Upper lobe of left lung (tissue), 6 donors: ENCODE data around the gene TRAPPC6A. TPM values are rescaled to one million over a fixed set of nuclear protein-coding genes. Genes with fewer than 3 reads are reported as not detected.
A peak's percentile ranks its signal among the peaks of the same experiment; 100 is the strongest.

Source experiments
- ATAC-seq, 2 donors: fragments of 200-7000 bp; cut with Tn5 transposase; one replicate each; pipeline ENCODE4 v1.9.1; 2022; ENCODE audit warnings: mild to moderate bottlenecking in 2 of 2, moderate library complexity in 2 of 2; ENCODE audit not compliant: low FRiP score in 2 of 2
- DNase-seq, 2 donors: peaks; one replicate each; pipeline ENCODE4 v3.0.0-alpha.2; 2019 to 2020
- H3K27ac ChIP-seq, 4 donors: fragments of 200-600 bp; sonication (generic); one replicate each; pipeline ENCODE4 v1.5.1; 2016 to 2019
- H3K27me3 ChIP-seq, 4 donors: fragments of 200-600 bp; sonication (generic); one replicate each; pipeline ENCODE4 v1.5.1; 2017 to 2019
- H3K36me3 ChIP-seq, 4 donors: fragments of 200-600 bp; sonication (generic); one replicate each; pipeline ENCODE4 v1.5.1; 2016 to 2019
- H3K4me1 ChIP-seq, 4 donors: fragments of 200-600 bp; sonication (generic); one replicate each; pipeline ENCODE4 v1.5.1; 2018 to 2019
- H3K4me3 ChIP-seq, 4 donors: fragments of 200-600 bp; sonication (generic); one replicate each; pipeline ENCODE4 v1.5.1; 2017 to 2019; ENCODE audit warnings: mild to moderate bottlenecking in 2 of 4, moderate library complexity in 1 of 4
- H3K9me3 ChIP-seq, 4 donors: fragments of 200-600 bp; sonication (generic); one replicate each; pipeline ENCODE4 v1.5.1; 2018 to 2019
- EP300 ChIP-seq, 4 donors: sonication (generic); formaldehyde crosslinking; IDR thresholded peaks; one replicate each; pipeline ENCODE4 v1.5.1; 2017; ENCODE audit warnings: antibody characterized with exemption in 4 of 4, control low read depth in 2 of 4
- POLR2A ChIP-seq, 4 donors: fragments of 450-650 bp; IDR thresholded peaks; one replicate each; pipeline ENCODE4 v1.5.1; 2016 to 2017; ENCODE audit warnings: antibody characterized with exemption in 4 of 4, mild to moderate bottlenecking in 2 of 4
- POLR2AphosphoS5 ChIP-seq, 2 donors: sonication (generic); formaldehyde crosslinking; IDR thresholded peaks; one replicate each; pipeline ENCODE4 v1.5.1; 2017; ENCODE audit warnings: antibody characterized with exemption in 2 of 2
- WGBS, 2 donors: methylation state at CpG; one replicate each; pipeline ENCODE4 v1.1.5; 2017 to 2018; 5-methylcytosine and 5-hydroxymethylcytosine counted together
- total RNA-seq, 6 donors: library from RNA; depleted of rRNA in 4 of 6; stranded (reverse); fragments of >200 nt in 4 of 6; gene quantifications; one replicate each; pipeline versions ENCODE4 v1.1.0 to v1.2.1, GENCODE V29; 2016 to 2021
- TF ChIP-seq, protein P1 (sequence below), 6 experiments: fragments of 450-650 bp in 4 of 6; fragments of 200-600 bp in 2 of 6; sonication (generic) in 2 of 6; IDR thresholded peaks; one replicate each; pipeline ENCODE4 v1.5.1; 2016 to 2019; ENCODE audit warnings: antibody characterized with exemption in 6 of 6
- donor health status: DM: no; HTN: no; CAD: no; lungs with moderate emphysema.
- donor health status: DM: no; HTN: yes; CAD: no; lungs with severe emphysema.

Gene TRAPPC6A, protein sequence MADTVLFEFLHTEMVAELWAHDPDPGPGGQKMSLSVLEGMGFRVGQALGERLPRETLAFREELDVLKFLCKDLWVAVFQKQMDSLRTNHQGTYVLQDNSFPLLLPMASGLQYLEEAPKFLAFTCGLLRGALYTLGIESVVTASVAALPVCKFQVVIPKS
- 10 to 100 TPM; 10.5 to 53.3 (median 23.7) TPM for total RNA-seq

DNA sequence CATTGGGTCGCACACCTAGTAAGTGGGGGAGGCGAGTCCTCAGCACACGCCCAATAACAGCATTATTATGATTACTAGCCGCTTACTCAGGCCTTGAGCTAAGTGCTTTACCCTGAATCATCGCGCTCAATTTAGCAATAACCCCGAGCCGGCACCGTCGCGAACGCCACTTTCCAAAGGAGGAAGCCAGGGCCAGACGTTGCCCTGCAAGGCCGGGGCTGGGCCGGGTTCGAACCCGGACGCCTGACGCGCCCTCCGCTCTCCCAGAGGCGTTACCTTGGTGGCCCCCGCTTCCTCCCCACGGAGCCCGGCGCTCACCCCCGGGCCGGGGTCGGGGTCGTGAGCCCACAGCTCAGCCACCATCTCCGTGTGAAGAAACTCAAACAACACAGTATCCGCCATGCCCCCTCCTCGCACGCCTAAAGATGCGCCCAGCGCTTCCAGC lies at the start of gene TRAPPC6A:
Gene TRAPPC6A (minus strand): TSS at position 421 of the 445 bp plus-strand sequence. CDS start 19 bp downstream, at position 402.
- ATAC-seq: peak; percentile 1 to 23
- peaks cover 28 to 40% (median 31%) of the 10 kb centered on the region in 4 donors for H3K4me1 ChIP-seq

DNA sequence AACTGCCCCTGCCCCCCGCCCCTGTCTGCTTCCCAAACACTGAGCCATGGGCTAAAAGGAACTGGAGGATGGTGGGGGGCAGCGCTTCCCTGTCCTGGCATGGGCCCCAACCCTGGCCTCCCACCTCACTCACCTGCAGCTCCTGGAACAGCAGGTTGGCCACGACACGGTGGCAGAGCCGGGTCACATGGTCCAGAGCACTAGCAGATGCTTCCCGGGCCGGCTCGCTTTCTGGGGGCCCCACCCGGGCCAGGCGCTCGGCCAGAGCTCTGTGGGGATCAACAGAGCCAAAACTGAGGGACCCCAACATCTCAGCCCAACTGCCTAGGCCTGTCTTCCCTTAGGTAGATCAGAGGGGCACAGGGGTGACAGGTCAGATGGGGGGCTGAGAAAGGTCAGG lies 46.6 kb upstream of the TRAPPC6A start:
- Histone ChIP-seq H3K27ac (no peak overlapping the region), H3K9me3 (no peaks in the 10 kb centered on the region), H3K4me1 (no peaks in the 10 kb centered on the region), H3K4me3 (no peak overlapping the region), H3K27me3 (no peaks in the 10 kb centered on the region), H3K36me3 (no peaks in the 10 kb centered on the region)
- TF ChIP-seq, protein P1, sequence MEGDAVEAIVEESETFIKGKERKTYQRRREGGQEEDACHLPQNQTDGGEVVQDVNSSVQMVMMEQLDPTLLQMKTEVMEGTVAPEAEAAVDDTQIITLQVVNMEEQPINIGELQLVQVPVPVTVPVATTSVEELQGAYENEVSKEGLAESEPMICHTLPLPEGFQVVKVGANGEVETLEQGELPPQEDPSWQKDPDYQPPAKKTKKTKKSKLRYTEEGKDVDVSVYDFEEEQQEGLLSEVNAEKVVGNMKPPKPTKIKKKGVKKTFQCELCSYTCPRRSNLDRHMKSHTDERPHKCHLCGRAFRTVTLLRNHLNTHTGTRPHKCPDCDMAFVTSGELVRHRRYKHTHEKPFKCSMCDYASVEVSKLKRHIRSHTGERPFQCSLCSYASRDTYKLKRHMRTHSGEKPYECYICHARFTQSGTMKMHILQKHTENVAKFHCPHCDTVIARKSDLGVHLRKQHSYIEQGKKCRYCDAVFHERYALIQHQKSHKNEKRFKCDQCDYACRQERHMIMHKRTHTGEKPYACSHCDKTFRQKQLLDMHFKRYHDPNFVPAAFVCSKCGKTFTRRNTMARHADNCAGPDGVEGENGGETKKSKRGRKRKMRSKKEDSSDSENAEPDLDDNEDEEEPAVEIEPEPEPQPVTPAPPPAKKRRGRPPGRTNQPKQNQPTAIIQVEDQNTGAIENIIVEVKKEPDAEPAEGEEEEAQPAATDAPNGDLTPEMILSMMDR (IDR thresholded peaks at IDR 0.05): no peak
- TF ChIP-seq POLR2A (IDR thresholded peaks at IDR 0.05): no peak
- TF ChIP-seq EP300 (IDR thresholded peaks at IDR 0.05): no peak
- TF ChIP-seq POLR2AphosphoS5 (IDR thresholded peaks at IDR 0.05): no peak
- DNase-seq (peak in 1 of 2 donors; percentile 71), ATAC-seq (no peak)
- WGBS, 2 donors: 58 to 85% methylated on average over 4 to 5 of the region's 11 CpGs

More for the DNA sequence above, at the start of gene TRAPPC6A:
- Histone ChIP-seq H3K27me3 (no peaks in the 10 kb centered on the region), H3K4me3 (peak within 1 kb of the TSS; percentile 73 to 91 (median 82)), H3K36me3 (peaks cover 0 to 4% (median 2%) of the 10 kb centered on the region in 4 donors), H3K27ac (peak within 1 kb of the TSS; percentile 94 to 95 (median 94)), H3K9me3 (no peaks in the 10 kb centered on the region)
- WGBS, 2 donors: 0% methylated on average over 19 to 34 of the region's 36 CpGs
- TF ChIP-seq POLR2A (IDR thresholded peaks at IDR 0.05): peak in 3 of 4 donors; percentile 67 to 89 (median 71)
- TF ChIP-seq POLR2AphosphoS5 (IDR thresholded peaks at IDR 0.05): peak; percentile 74 to 83
- TF ChIP-seq EP300 (IDR thresholded peaks at IDR 0.05): no peak
- peak in 1 of 2 donors; percentile 51 for DNase-seq

DNA sequence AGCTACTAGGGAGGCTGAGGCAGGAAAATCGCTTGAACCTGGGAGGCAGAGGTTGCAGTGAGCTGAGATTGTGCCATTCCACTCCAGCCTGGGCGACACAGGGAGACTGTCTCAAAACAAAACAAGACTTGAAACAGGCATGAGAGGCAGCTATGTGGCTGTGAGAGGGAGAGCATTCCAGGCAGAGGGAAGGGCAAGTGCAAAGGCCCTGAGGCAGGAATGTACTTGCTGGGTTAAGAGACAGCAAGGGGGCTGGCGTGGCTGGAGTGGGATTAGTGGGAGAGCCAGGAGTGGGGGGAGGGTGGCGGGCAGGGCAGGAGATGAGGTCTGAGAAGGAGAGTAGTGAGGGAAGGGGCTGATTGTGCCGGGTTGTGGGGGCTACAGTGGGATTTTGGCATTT lies 45.8 kb upstream of the TRAPPC6A start:
- no peaks in the 10 kb centered on the region for H3K9me3 ChIP-seq
- ATAC-seq: no peak
- WGBS, 2 donors: 85 to 97% methylated on average over 5 of the region's 5 CpGs
- H3K36me3 ChIP-seq: no peaks in the 10 kb centered on the region
- DNase-seq: no peak
- no peaks in the 10 kb centered on the region for H3K27me3 ChIP-seq
- H3K27ac ChIP-seq: no peak overlapping the region
- TF ChIP-seq POLR2A (IDR thresholded peaks at IDR 0.05) (no peak), POLR2AphosphoS5 (IDR thresholded peaks at IDR 0.05) (no peak), EP300 (IDR thresholded peaks at IDR 0.05) (no peak)
- TF ChIP-seq, protein P1 (IDR thresholded peaks at IDR 0.05): no peak
- no peaks in the 10 kb centered on the region for H3K4me1 ChIP-seq
- no peak overlapping the region for H3K4me3 ChIP-seq

DNA sequence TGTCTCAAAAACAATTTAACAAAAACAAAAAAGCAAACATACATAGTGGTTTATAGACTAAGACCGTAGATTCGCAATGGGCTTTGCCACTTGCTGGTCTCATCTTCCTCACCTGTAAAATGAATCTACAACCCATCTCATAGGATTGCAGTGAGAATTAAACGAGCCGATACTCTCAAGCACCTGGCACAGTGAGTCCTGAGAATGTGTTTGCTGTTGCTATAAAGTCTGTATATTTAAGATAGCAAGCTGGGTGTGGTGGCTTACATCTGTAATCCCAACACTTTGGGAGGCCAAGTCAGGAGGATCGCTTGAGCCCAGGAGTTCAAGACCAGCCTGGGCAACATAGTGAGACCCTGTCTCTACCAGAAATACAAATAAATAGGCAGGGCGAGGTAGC lies 44.7 kb upstream of the TRAPPC6A start:
- Histone ChIP-seq H3K36me3 (no peaks in the 10 kb centered on the region), H3K9me3 (no peaks in the 10 kb centered on the region), H3K4me1 (no peaks in the 10 kb centered on the region), H3K27me3 (peaks cover 0 to 5% (median 2%) of the 10 kb centered on the region in 4 donors), H3K4me3 (no peak overlapping the region), H3K27ac (no peak overlapping the region)
- no peak for ATAC-seq
- WGBS, 2 donors: 89 to 93% methylated on average over 5 to 6 of the region's 6 CpGs
- TF ChIP-seq POLR2AphosphoS5 (IDR thresholded peaks at IDR 0.05): no peak
- TF ChIP-seq POLR2A (IDR thresholded peaks at IDR 0.05): no peak
- no peak for TF ChIP-seq EP300 (IDR thresholded peaks at IDR 0.05)
- TF ChIP-seq, protein P1 (IDR thresholded peaks at IDR 0.05): no peak
- no peak for DNase-seq

DNA sequence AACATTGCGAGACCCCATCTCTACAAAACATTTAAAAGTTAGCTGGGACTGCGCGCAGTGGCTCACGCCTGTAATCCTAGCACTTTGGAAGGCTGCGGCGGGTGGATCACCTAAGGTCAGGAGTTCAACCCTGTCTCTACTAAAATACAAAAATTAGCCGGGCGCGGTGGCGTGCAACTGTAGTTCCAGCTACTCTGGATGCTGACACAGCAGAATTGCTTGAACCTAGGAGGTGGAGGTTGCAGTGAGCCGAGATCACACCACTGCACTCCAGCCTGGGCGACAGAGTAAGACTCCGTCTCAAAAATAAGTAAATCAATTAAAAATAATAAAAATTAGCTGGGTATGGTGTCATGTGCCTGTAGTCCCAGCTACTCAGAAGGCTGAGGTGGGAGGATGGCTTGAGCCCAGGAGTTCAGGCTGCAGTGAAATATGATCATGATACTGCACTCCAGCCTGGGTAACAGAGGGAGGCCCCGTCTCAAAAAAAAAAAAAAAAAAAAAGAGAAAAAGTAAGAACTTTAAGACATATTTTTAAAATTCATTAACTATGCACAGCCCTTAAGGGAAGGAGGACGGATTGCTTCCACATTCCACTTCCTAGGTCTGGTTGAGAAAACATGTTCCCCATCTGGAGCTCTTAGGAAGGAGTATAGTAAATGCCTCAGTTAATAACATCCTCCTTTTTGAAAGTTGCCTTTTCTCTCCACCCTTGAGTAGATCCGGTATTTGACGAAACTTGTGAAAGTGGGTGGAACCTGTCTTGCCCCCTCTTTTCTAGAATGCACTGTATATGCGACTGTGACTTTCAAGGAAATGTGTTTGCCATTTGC lies 41.1 kb upstream of the TRAPPC6A start:
- Histone ChIP-seq H3K36me3 (no peaks in the 10 kb centered on the region), H3K27me3 (peaks cover 0 to 23% (median 9%) of the 10 kb centered on the region in 4 donors), H3K27ac (no peak overlapping the region), H3K4me3 (no peak overlapping the region), H3K9me3 (no peaks in the 10 kb centered on the region), H3K4me1 (peaks cover 3 to 18% (median 7%) of the 10 kb centered on the region in 4 donors)
- DNase-seq (no peak), ATAC-seq (no peak)
- WGBS, 2 donors: 74% methylated on average over 18 of the region's 18 CpGs
- TF ChIP-seq, protein P1 (IDR thresholded peaks at IDR 0.05): no peak
- no peak for TF ChIP-seq POLR2A (IDR thresholded peaks at IDR 0.05)
- TF ChIP-seq POLR2AphosphoS5 (IDR thresholded peaks at IDR 0.05): no peak
- TF ChIP-seq EP300 (IDR thresholded peaks at IDR 0.05): no peak
